ENCODE data around the gene BCL7A.
"Not testable (repeated sequence)": the region's sequence is repeated elsewhere in the genome, so short reads cannot be mapped to it uniquely, and the experiment has no call there.

BCL7A gene

GRCh38 chr12:122093098-122093883 lies 71.6 kb downstream of the BCL7A start:
- DNase-seq (ENCODE audit: low read depth in 2 of 3, low spot score in 2 of 3): no peak

DNA sequence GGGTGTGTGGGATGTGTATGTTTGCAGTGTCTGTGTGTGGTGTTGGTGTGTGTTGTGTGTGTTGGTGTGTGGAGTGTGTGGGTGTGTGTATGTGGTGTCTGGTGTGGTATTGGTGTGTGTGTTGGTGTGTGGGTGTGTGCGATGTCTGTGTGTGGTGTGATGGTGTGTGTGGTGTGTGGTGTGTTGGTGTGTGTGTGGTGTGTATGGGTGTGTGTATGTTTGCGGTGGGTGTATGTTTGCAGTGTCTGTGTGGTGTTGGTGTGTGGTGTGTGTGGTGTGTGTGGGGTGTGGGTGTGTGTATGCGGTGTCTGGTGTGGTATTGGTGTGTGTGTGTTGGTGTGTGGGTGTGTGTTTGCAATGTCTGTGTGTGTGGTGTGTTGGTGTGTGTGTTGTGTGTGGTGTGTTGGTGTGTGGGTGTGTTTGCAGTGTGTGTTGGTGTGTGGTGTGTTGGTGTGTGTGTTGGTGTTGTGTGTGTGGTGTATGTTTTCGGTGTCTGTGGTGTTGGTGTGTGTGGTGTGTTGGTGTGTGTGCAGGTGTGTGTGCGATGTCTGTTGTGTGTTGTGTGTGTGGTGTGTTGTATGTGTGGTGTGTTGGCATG lies 72.6 kb downstream of the BCL7A start:
- DNase-seq (ENCODE audit: low read depth in 2 of 3, low spot score in 2 of 3): no peak

- DNase-seq (ENCODE audit: low read depth in 2 of 3, low spot score in 2 of 3): no peak
Measured at GRCh38 chr12:122094735-122095631, 73.3 kb downstream of the BCL7A start.

- DNase-seq (ENCODE audit: low read depth in 2 of 3, low spot score in 2 of 3): no peak
Measured at GRCh38 chr12:122096014-122096413, 74.3 kb downstream of the BCL7A start.

GRCh38 chr12:122096591-122097149 lies 75.0 kb downstream of the BCL7A start:
- DNase-seq (ENCODE audit: low read depth in 2 of 3, low spot score in 2 of 3): no peak

GRCh38 chr12:122097584-122097926 lies 75.9 kb downstream of the BCL7A start:
- no peak for DNase-seq (ENCODE audit: low read depth in 2 of 3, low spot score in 2 of 3)

DNA sequence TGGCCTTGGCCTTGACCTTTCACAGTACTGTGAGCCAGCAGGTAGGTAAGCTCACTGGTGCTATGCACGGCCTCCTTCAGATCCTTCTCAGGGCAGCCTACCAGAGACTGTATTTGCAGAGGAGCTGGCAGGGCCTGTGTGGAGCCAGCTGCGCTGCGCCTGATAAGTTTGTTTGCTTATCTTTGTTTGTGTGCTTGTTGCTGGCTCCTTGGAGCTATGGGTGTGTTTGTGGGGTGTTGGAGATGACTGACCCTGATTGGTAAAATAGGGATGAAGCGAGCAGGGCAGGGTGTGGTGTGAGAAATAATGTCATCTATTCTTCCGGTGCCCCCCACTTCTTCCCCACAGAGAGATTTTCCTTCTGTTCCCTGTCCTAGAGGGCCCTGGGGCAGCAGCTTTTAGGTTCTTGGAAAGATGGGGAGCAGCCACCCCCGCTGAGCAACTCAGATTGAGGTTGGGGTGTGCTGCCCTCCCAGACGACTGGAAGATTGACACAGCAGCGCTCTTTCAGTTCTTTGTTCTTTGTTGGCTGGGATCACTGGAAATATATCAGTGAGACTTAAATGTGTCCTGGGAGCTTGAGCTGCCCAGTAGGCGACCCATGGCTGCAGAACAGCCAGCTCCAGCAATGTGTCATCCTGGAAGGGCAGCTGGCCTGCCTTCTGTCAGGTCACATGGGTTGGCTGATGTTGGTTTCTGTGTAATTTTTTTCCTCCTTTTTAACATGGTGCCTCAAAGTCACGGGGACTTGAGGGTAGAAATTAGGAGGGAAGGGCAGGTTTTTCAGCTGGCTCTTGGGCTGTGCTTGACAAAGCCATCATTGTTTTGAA lies 76.5 kb downstream of the BCL7A start:
- no peak for DNase-seq (ENCODE audit: low read depth in 2 of 3, low spot score in 2 of 3)

- DNase-seq (ENCODE audit: low read depth in 2 of 3, low spot score in 2 of 3): no peak
Measured at GRCh38 chr12:122099280-122099749, 77.6 kb downstream of the BCL7A start.

DNA sequence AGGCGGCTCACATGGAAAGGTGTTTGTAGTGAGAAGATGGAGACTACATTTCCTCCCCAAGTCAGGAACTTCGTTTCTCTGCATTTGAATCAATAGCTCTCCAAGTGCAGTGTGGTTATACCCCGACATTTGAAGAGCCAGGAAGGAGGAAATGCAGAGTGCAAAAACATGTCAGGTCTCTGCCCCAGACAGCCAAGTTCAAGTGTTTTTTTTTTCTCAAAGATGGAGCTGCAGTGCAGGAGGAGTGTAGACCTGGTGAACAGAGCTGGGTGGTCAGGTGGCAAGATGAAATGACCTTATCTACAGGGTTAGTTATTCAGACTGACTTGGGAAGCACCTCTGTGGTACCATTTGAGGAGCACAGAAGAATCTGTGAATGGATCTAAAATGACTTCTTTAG lies 78.2 kb downstream of the BCL7A start:
- DNase-seq (ENCODE audit: low read depth in 2 of 3, low spot score in 2 of 3): no peak

DNA sequence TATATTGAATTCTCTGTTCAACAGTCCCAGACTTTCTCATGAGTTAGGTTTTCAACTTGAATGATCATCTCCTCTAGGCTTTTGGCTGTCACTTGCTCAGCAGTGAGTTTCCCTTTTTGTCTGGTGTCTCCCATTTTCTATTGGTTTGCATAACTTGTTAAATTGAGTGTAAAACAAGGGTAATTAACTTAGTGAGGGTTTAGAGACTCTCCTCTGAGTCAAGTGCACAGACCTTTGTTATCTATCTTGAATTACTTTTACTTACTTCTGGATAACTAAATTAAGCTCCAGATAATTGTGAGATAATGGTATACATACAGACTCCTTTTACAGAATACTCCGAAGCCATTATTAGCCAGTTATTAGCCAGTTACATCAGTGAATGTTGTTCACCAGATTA lies 78.9 kb downstream of the BCL7A start:
- DNase-seq (ENCODE audit: low read depth in 2 of 3, low spot score in 2 of 3): no peak

DNA sequence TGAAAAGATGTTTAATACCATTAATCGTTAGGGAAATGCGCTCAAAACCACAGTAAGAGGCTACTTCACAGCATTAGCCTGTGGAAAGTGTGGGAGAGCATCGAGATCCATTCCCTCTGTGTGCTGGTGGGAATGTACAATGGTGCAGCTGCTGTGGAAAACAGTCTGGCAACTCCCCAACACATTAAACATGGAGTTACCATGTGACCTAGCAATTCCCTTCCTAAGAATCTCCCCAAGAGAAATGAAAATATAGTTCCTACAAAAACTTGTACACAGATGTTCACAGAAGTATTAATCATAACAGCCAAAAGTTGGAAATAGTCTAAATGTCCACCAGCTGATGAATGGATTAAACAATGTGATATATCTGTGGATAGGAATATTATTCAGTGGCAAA lies 80.6 kb downstream of the BCL7A start:
- DNase-seq (ENCODE audit: low read depth in 2 of 3, low spot score in 2 of 3): no peak

DNA sequence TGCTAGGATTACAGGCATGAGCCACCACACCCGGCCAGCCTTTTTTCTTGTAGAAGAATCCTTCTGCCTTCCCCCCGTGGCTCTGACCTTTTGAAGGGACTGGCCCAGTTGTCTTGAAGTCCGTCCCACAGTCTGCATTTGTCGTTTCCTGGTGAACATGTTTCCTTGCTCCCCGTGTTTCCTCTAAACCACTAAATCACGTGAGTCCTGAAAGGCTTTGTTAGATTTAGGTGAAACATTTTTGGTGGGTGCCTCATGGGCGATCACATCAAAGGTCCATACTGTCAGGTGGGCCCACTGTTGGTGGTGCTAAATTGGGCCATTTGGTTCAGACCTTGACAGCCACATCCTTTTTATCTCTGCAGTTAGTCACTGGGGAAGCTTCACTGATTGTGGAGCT lies 83.2 kb downstream of the BCL7A start:
- DNase-seq (ENCODE audit: low read depth in 2 of 3, low spot score in 2 of 3): no peak

- not testable (repeated sequence) for DNase-seq (ENCODE audit: low read depth in 2 of 3, low spot score in 2 of 3)
Measured at GRCh38 chr12:122105496-122105895, 83.8 kb downstream of the BCL7A start.

DNA sequence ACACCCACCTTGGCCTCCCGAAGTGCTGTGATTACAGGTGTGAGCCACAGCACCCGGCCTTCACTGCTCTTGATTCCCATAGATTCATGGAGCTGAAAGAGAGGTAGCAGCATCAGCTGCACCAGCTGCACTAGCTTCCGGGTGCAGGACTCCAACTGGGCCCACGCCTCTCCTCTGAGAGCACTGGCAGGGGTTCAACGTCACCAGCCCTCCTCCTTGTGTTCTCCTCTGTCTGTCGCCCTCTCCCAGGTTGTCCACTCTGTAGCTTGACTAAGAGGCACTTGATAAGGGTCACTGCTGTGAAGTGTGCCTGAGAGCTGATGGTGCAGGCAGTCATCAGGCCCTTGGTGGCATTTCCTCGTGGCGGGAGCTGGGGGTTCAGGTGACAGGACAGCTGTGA lies 85.2 kb downstream of the BCL7A start:
- no peak for DNase-seq (ENCODE audit: low read depth in 2 of 3, low spot score in 2 of 3)

DNA sequence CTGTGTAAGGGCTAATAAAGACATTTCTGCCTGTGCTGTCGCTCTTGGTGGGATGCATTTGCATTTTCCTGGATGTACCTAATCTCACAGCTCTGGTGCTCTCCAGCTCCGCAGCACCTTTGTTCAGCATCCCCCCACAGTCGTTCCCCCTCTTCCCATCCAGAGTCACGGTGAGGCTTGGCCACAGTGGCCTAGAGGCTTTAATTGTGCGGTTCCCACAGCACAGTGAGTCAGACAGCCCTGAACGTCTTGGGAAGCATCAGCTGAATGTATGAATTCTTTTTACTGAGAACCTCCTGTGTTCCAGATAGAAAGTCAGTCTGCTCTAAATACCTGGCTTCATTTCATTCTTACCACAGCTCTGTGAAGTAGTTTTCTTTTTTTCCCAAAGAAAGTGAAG lies 85.6 kb downstream of the BCL7A start:
- DNase-seq (ENCODE audit: low read depth in 2 of 3, low spot score in 2 of 3): no peak

- DNase-seq (ENCODE audit: low read depth in 2 of 3, low spot score in 2 of 3): no peak
Measured at GRCh38 chr12:122111089-122111641, 89.5 kb downstream of the BCL7A start.

Data from activated CD8-positive, alpha-beta memory T cell treated with anti-CD3 and anti-CD28 coated beads for 48 hours (primary cell).